OCI-LY3 (cell line): ENCODE results near the gene LSMEM2.

Experiments used
- CTCF ChIP-seq: fragments of 200-600, 300-600 bp; sonication (generic); IDR thresholded peaks from 2 replicates; pipeline ENCODE4 v1.5.1; 2014; ENCODE audit warnings: antibody characterized with exemption, low read length, low read depth
- EZH2phosphoT487 ChIP-seq: fragments of 200-600 bp; shearing (Covaris generic); IDR thresholded peaks from 2 replicates; pipeline ENCODE4 v1.6.1; 2018; ENCODE audit warnings: antibody characterized with exemption, mixed run types, low read depth

GRCh38 chr3:50319181-50319893 lies 40.5 kb downstream of the LSMEM2 start:
- TF ChIP-seq CTCF (no peak), EZH2phosphoT487 (no peak)
